TTC549 (cell line): ENCODE results near the gene SULT1C4.
"Not testable (repeated sequence)": the region's sequence is repeated elsewhere in the genome, so short reads cannot be mapped to it uniquely, and the experiment has no call there.

ENCODE experiments used
- FAIRE-seq: peaks from 2 replicates; lab custom pipeline; 2012; peaks lifted over from hg19 to GRCh38; lab: Jason Lieb, UNC

Gene SULT1C4

DNA sequence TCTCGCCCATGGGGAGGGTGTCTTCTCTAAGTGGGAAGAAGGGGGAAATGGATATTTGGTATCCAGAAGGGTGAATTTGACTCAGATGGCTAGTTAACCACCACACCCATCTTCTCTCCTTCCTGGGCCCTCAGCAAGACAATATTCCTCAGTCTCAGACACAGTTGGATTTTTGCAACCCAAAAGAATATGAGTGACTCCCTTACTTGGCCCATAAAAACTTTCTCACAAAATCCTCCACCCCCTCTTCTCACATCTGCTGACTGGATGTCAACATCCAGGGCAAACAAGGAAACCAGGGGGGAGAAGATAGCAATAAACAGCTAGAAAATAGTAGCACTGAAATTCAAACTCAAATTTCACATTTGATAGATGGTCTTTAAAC is 35.9 kb downstream of the SULT1C4 start:
- no peak for FAIRE-seq

DNA sequence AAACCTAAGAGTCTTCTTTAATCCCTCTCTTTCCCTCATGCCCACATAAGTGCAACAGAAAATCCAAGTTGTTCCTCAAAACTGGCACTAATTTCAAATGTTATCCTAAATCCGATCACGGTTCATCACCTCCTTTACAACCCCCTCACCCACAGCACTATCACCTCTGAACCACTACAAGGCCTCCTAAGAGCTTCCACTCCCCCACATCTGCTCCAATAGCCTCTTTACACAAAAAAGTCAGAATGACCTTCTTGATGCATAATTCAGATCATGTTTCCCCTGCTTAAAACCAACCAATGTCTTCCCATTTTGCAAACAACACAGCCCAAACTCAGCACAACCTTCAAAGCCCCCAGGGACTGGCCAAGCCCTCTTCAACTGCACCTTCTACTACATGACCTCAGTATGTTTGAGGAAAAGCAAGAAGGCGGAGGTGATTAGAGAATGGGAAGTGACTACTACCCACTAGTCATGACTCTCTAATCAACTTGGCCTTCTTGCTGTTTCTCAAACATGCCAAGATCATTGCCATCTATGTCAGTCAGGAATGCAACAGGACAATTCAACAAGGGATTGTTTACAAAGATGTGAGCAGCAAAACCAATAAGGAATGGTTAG is 36.6 kb downstream of the SULT1C4 start:
- no peak for FAIRE-seq

DNA sequence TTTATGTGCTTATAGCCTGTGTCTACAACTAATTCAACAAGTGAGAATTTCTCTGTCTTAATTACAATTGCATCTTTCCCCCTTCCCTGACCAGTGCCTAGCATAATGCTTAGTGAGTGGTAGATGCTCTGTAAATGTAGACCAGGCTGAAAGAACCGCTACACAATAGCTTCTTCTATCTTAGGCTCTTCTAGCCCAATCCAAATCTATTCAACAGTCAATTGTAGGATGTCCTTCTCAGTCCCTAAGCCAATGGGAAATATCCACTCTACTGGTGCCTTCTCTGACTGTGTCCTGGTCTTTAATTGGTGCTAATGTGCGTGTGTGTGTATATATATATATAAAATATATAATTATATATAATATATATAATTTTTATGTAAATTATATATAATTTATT is 37.2 kb downstream of the SULT1C4 start:
- FAIRE-seq, result no peak

DNA sequence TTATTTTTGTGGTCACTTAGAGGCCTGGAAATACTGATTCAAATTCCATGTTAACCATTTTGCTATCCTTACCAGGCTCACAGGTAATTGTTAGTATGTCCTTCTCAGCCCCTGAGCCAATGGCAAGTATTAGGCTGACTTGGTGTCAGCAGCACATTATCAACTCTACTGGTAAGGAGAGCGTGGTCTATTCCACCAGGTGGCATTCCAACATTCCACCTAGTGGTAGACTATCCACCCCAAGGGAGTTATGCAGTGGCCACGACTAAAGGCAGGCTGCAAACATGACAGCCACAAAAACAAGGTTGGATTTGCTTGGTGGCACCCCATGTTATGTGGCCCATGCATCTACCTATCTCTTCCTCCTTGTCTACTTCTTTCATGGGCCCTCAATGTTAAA is 39.5 kb downstream of the SULT1C4 start:
- FAIRE-seq, result no peak

DNA sequence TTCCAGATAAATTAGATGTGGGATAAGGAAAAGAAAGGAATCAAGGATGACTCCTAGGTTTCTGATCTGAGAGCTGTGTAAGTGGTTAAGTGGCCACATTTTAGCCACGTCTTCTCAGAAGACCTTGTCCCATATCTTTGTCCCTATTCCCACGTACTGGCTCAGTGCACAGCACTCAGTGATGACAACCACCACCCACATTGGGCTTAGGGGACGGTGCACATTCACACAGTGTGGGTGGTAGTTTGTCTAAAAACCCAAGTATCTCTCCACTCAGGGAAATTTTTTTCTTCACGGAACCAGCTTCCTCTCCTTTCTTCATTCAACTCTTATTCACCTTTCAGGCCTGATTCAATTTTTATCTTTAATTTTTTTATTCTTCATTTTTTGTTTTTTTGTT is 40.7 kb downstream of the SULT1C4 start:
- FAIRE-seq, result no peak

DNA sequence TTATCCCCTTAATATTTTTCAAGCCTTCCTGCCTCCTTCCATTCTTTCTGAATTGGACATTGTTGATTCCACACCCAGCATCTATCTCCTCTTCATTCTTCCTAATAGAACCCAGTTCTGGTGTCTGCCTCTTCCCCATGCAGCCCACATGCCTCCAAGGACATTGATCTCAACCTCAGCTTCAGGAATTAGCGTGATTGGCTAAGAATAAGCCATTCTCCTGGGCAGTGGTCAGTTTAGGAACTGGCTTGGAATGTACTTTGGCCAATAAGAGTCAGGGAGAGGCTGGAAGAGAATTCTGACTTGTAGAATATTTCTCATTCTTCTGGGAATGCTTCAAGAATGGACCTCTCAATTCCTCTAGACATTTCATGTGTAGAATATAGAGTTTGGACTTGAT is 45.3 kb downstream of the SULT1C4 start:
- no peak for FAIRE-seq

DNA sequence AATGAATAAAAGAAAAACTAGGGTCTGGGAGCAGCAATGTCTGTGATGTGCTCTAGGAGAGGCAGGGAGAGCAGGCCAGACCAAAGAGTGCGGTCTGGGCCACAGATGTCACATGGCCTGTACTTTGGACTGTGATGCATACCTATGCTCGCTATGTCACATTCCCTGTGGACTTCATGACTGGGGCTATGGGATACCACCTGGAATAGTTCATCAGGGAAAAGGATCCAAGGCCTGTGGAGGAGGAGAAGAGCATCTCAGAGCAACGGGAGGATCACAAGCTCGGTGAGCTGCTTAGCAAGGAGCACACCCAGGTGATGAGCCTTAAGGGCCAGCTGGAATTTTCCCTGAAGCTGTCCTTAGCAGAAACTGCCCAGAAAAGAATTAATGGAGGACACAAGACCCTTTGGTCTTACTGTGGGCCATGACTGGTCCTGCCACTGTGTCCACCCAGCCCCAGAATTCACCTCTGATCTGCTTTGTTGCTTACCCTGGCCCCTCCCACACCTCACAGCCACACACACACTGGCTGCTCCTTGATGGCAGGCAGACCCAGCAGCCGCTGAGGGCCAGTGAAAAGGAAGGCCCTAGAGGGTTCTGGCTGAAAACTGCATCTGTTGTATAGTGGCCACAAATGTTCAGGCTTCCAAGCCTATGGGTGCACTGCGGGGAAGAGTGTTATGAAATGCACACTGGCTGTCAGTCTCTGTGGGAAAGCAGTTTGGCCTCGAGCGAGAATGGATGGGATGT is 45.9 kb downstream of the SULT1C4 start:
- FAIRE-seq, result no peak

DNA sequence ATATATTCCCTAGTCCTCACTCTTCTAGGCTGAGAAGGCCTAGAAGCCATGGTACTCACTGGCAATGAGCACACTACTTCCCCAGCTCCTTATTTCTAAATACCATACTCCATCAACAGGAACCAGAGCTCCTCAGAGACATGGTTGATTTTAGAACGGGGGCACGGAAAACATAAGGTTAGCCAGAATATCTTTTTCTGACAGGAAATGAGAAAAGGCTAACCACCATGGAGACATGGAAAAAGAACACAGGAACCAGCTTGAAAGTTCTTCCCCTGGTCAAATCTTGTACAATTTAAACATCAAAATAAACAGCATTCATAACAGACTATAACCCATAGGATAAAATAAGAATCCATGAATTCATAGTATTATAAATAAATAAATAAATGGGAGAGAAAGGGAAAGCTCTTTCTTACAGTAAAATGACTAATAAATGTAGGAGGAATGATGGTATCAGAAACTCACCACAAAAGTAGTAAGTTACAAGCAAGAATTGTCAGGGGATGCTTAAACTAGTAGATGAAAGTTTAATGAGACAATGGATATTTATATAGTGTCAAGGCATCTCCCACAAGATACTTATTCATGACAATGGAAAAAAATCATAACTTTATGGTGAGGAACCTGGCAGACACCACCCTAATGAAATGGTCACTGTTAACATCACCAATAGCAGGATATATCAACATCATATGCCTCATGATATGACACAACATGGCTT is 50.7 kb downstream of the SULT1C4 start:
- FAIRE-seq, result no peak

DNA sequence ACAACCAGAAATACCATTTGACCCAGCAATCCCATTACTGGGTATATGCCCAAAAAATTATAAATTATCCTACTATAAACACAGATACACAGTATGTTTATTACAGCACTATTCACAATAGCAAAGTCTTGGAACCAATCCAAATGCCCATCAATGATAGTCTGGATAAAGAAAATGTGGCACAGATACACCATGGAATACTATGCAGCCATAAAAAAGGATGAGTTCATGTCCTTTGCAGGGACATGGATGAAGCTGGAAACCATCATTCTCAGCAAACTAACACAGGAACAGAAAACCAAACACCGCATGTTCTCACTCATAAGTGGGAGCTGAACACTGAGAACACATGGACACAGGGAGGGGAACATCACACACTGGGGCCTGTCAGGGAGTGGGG is 57.8 kb downstream of the SULT1C4 start:
- FAIRE-seq, result not testable (repeated sequence)

DNA sequence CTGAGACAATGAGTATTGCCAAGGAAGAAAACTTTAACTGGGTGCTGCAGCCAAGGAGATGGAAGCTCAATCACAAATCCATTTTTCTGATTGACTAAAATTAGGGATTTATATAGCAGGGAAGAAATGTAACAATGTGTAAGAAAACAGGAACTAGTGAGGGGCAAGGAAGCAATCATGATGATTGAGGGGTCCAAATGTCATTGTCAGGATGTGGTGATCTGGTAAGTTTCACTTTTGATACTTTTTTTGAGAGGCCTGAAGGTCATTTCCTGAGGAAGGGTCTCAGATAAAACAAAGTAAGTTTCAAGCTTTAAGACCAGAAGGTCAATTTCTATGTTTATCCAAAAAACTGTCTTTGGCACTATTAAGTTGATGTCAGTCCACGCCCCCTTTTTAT is 59.2 kb downstream of the SULT1C4 start:
- no peak for FAIRE-seq
